Omental fat pad (tissue), 4 donors: ENCODE measurements around the gene CEBPA. TPM values are rescaled to one million over a fixed set of nuclear protein-coding genes. Genes with fewer than 3 reads are reported as not detected.

Experiments used
- ATAC-seq: fragments of 150-250 bp; one replicate; pipeline ENCODE4 v1.9.1; 2016; ENCODE audit warnings: mild to moderate bottlenecking, moderate library complexity; ENCODE audit not compliant: low FRiP score
- DNase-seq: peaks from one replicate; pipeline ENCODE4 v3.0.0-alpha.2; 2019; ENCODE audit warnings: low spot score
- total RNA-seq, 4 donors: library from RNA; depleted of rRNA; stranded (reverse); fragments of >200 nt; gene quantifications; one replicate each; pipeline ENCODE4 v1.1.0, GENCODE V29; 2016
- TF ChIP-seq, protein P1 (sequence below), 3 donors: fragments of 450-650 bp; IDR thresholded peaks; one replicate each; pipeline ENCODE4 v1.5.1; 2016 to 2017; ENCODE audit warnings: antibody characterized with exemption in 3 of 3, mild to moderate bottlenecking in 3 of 3, moderate library complexity in 2 of 3

Gene CEBPA
- total RNA-seq, 4 donors from 2014 or later: 100 to 567 (median 166) TPM

- TF ChIP-seq, protein P1, sequence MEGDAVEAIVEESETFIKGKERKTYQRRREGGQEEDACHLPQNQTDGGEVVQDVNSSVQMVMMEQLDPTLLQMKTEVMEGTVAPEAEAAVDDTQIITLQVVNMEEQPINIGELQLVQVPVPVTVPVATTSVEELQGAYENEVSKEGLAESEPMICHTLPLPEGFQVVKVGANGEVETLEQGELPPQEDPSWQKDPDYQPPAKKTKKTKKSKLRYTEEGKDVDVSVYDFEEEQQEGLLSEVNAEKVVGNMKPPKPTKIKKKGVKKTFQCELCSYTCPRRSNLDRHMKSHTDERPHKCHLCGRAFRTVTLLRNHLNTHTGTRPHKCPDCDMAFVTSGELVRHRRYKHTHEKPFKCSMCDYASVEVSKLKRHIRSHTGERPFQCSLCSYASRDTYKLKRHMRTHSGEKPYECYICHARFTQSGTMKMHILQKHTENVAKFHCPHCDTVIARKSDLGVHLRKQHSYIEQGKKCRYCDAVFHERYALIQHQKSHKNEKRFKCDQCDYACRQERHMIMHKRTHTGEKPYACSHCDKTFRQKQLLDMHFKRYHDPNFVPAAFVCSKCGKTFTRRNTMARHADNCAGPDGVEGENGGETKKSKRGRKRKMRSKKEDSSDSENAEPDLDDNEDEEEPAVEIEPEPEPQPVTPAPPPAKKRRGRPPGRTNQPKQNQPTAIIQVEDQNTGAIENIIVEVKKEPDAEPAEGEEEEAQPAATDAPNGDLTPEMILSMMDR (IDR thresholded peaks at IDR 0.05): no peak
- DNase-seq: no peak
- no peak for ATAC-seq
Measured at GRCh38 chr19:33300894-33301143, 1.5 kb downstream of the CEBPA start.

GRCh38 chr19:33300009-33300893 is 2.1 kb downstream of the CEBPA start:
- ATAC-seq: no peak
- no peak for DNase-seq
- TF ChIP-seq, protein P1 (IDR thresholded peaks at IDR 0.05): no peak

- TF ChIP-seq, protein P1 (IDR thresholded peaks at IDR 0.05): no peak
- ATAC-seq (no peak), DNase-seq (no peak)
Measured at GRCh38 chr19:33299051-33299688, 3.2 kb downstream of the CEBPA start.

GRCh38 chr19:33298146-33298911 is 4.0 kb downstream of the CEBPA start:
- TF ChIP-seq, protein P1 (IDR thresholded peaks at IDR 0.05): no peak
- no peak for DNase-seq

GRCh38 chr19:33297401-33298145 is 4.8 kb downstream of the CEBPA start:
- ATAC-seq: no peak
- TF ChIP-seq, protein P1 (IDR thresholded peaks at IDR 0.05): no peak
- DNase-seq: no peak

More at GRCh38 chr19:33298146-33298911, 4.0 kb downstream of the CEBPA start:
- no peak for ATAC-seq

DNA sequence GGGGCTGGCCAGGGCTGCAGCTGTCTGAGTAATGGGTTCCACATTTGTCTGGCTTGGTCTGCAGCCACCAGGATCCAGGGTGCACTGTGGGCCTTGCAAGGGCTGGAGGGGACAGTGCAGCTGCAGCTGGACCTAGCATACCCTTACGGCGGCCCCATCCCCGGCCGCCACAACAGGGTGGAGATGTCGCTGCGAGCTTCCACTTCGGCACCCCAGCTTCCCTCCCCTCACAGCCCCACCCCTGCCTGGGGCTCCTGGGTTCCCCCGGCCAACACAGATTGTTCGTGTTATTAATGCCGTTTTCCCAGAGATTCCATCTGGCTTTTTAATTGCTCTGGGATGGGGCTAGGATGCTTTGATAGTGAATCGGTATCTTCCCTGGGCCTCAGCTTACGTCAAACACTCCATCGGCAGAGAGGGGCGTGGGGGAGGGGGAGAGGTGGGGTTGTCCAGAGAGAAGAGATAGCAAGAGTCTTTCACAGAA is 5.8 kb downstream of the CEBPA start:
- TF ChIP-seq, protein P1 (IDR thresholded peaks at IDR 0.05): no peak
- no peak for DNase-seq
- ATAC-seq: no peak
